Measurements from ENCODE around the gene FIBIN. TPM values are rescaled to one million over a fixed set of nuclear protein-coding genes. Genes with fewer than 3 reads are reported as not detected.

Gene FIBIN
- not detected for total RNA-seq (2021; ENCODE audit: unreplicated experiment)
- 0.04 TPM in 1 of 2 replicates, not detected in the other for polyA plus RNA-seq (2012)
- Bru-seq, nascent RNA = percentile 16 among the genes with signal in this experiment
- not detected for BruChase-seq, experiment 1, labeled RNA remaining after a 6-hour chase
- BruChase-seq, experiment 2, labeled RNA remaining after a 2-hour chase = not detected
- long read RNA-seq = 0 reads

GRCh38 chr11:26993965-26994457, at the start of gene FIBIN:
TSS of gene FIBIN (plus strand) at chr11:26994112. CDS start at chr11:26994527, 415 bp downstream.
- intact Hi-C loops (cut with micrococcal nuclease) = loop anchor here (2.0 kb wide), 1 partner anchor 75 kb away; no protein-coding TSS in a partner anchor
- BruUV-seq (replicated peaks) = no TSS peak
- no peak for TF ChIP-seq POLR2A (IDR thresholded peaks at IDR 0.05; ENCODE audit: borderline replicate concordance, extremely low read depth, insufficient read depth, insufficient read length)
- TF ChIP-seq CTCF (IDR thresholded peaks at IDR 0.05 in 2 of 3, conservative IDR thresholded peaks at IDR 0.05 in 1 of 3; ENCODE audit: borderline replicate concordance in 1 of 3, insufficient read depth in 1 of 3, low read depth in 2 of 3, low read length in 2 of 3) = no peak
- TF ChIP-seq ZBTB33 (IDR thresholded peaks at IDR 0.05; ENCODE audit: extremely low read depth, insufficient replicate concordance, low read length) = no peak
- no peak for TF ChIP-seq SRF (IDR thresholded peaks at IDR 0.05; ENCODE audit: low read depth)
- TF ChIP-seq ZNF274 (IDR thresholded peaks at IDR 0.05; ENCODE audit: low read depth, low read length) = no peak
- no peak for TF ChIP-seq TCF7L2 (IDR thresholded peaks at IDR 0.05; ENCODE audit: borderline replicate concordance, extremely low read depth, insufficient read depth, insufficient read length)
- ChIA-PET POLR2A (no interaction called here), RAD21 (ENCODE audit: low non-redundant PET in 1 of 2, low total read pairs in 2 of 2, uncharacterized antibody in 2 of 2, unreplicated experiment in 2 of 2) (no interaction called here), CTCF (no interaction called here)
- Histone ChIP-seq H3K27ac (ENCODE audit: low read depth, low read length) (no peak within 1 kb of the TSS), H3K4me1 (ENCODE audit: control insufficient read depth in 1 of 2, insufficient read depth in 2 of 2, low read length in 2 of 2) (no peaks in the 10 kb centered on the region), H3K9me3 (ENCODE audit: control insufficient read depth in 1 of 2, insufficient read depth in 1 of 2, low read depth in 1 of 2, low read length in 2 of 2) (no peaks in the 10 kb centered on the region), H2AFZ (ENCODE audit: low read depth, low read length, poor library complexity, severe bottlenecking) (no peak within 1 kb of the TSS), H3K4me3 (replicated peaks in 1 of 2; ENCODE audit: low read depth in 1 of 2, low read length in 2 of 2) (no peak within 1 kb of the TSS), H3K9ac (ENCODE audit: low read length) (no peak within 1 kb of the TSS), H4K20me1 (ENCODE audit: insufficient read depth) (no peaks in the 10 kb centered on the region), H3K9me2 (ENCODE audit: insufficient read depth) (no peaks in the 10 kb centered on the region), H3K27me3 (ENCODE audit: insufficient read depth, low read length) (no peaks in the 10 kb centered on the region), H3K4me2 (ENCODE audit: low read length) (no peak within 1 kb of the TSS), H3K79me2 (ENCODE audit: insufficient read depth, low read length) (no peaks in the 10 kb centered on the region), H3K36me3 (ENCODE audit: control insufficient read depth in 1 of 2, insufficient read depth in 2 of 2, low read length in 2 of 2) (no peaks in the 10 kb centered on the region)
- DNase-seq (ENCODE audit: low read depth, low spot score) (no peak), ATAC-seq (no peak)
